Right lobe of liver (tissue), 4 donors: ENCODE results near the gene CPA1.

Experiments
- CTCF ChIP-seq, 4 donors: fragments of 200-600 bp in 3 of 4; fragments of 450-650 bp in 1 of 4; IDR thresholded peaks; one replicate each; pipeline versions ENCODE4 v1.5.1 to v1.8.0; 2016 to 2022; ENCODE audit warnings: antibody characterized with exemption in 4 of 4, mild to moderate bottlenecking in 2 of 4
- POLR2A ChIP-seq: fragments of 450-650 bp; IDR thresholded peaks from one replicate; pipeline ENCODE4 v1.6.1; 2017; ENCODE audit warnings: antibody characterized with exemption, mild to moderate bottlenecking
- donor health status: DM: no; HTN: no; CAD: no.
- donor health status: DM: no; HTN: no; CAD: no.
- donor health status: DM: no; HTN: yes; CAD: no.

DNA sequence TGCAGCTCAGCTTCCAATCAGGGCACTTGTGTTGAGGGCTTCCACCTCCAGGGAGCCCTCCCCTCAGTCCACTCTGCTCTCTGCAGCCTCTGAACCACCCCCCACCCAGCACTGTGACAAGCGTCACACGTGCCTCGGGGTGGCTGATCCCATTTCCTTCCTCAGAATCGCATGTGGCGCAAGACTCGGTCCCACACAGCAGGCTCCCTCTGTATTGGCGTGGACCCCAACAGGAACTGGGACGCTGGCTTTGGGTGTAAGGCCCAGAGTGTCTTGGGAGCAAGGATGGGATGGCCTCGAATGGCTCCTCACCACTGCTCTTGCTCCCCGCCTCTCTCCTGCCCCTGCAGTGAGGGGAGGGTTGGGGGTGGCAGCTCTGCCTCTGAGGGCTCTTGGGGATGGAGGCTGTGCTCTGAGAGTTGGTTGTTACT lies 4.1 kb downstream of the CPA1 start:
- TF ChIP-seq CTCF (IDR thresholded peaks at IDR 0.05) (no peak), POLR2A (no peak)
